Measurements from ENCODE around the gene SLC25A30.

The SLC25A30 gene

GRCh38 chr13:45417790-45418534 is at the start of gene SLC25A30:
SLC25A30 (minus strand) TSS chr13:45418373; CDS start chr13:45411425, 6,948 bp downstream.
- no peaks in the 10 kb centered on the region for H3K27me3 ChIP-seq (replicated peaks; ENCODE audit: control insufficient read depth, insufficient read depth, low read length)
- DNase-seq (ENCODE audit: low read depth), result peak; percentile 97
- H3K9ac ChIP-seq (ENCODE audit: low read length), result peak within 1 kb of the TSS; percentile 81
- H3K36me3 ChIP-seq (ENCODE audit: control insufficient read depth, insufficient read depth, low read length, severe bottlenecking), result no peaks in the 10 kb centered on the region
- peak within 1 kb of the TSS; percentile 81 for H3K4me3 ChIP-seq (ENCODE audit: low read length)
- peaks cover 28% of the 10 kb centered on the region for H3K4me1 ChIP-seq (ENCODE audit: control insufficient read depth, insufficient read depth, low read length)
- H3K9me3 ChIP-seq (ENCODE audit: control insufficient read depth, low read length), result no peaks in the 10 kb centered on the region

- Histone ChIP-seq H3K9ac (ENCODE audit: low read length) (peak overlapping the region; percentile 98), H3K36me3 (ENCODE audit: control insufficient read depth, insufficient read depth, low read length, severe bottlenecking) (no peaks in the 10 kb centered on the region), H3K9me3 (ENCODE audit: control insufficient read depth, low read length) (no peaks in the 10 kb centered on the region), H3K27me3 (replicated peaks; ENCODE audit: control insufficient read depth, insufficient read depth, low read length) (no peaks in the 10 kb centered on the region), H3K4me1 (ENCODE audit: control insufficient read depth, insufficient read depth, low read length) (peaks cover 30% of the 10 kb centered on the region), H3K4me3 (ENCODE audit: low read length) (peak overlapping the region; percentile 98)
- no peak for DNase-seq (ENCODE audit: low read depth)
Observed at GRCh38 chr13:45466359-45466758, 48.2 kb upstream of the SLC25A30 start.

GRCh38 chr13:45464687-45465453 is 46.7 kb upstream of the SLC25A30 start, which contains the start of gene COG3:
COG3 (plus strand) TSS chr13:45464939; CDS start chr13:45465037, 98 bp downstream.
- Histone ChIP-seq H3K4me3 (ENCODE audit: low read length) (peak within 1 kb of the TSS; percentile 98), H3K9me3 (ENCODE audit: control insufficient read depth, low read length) (no peaks in the 10 kb centered on the region), H3K9ac (ENCODE audit: low read length) (peak within 1 kb of the TSS; percentile 98), H3K27me3 (replicated peaks; ENCODE audit: control insufficient read depth, insufficient read depth, low read length) (no peaks in the 10 kb centered on the region), H3K36me3 (ENCODE audit: control insufficient read depth, insufficient read depth, low read length, severe bottlenecking) (no peaks in the 10 kb centered on the region), H3K4me1 (ENCODE audit: control insufficient read depth, insufficient read depth, low read length) (peaks cover 30% of the 10 kb centered on the region)
- peak; percentile 99 for DNase-seq (ENCODE audit: low read depth)

- DNase-seq (ENCODE audit: low read depth), result no peak
- Histone ChIP-seq H3K9ac (ENCODE audit: low read length) (peak overlapping the region; percentile 98), H3K27me3 (replicated peaks; ENCODE audit: control insufficient read depth, insufficient read depth, low read length) (no peaks in the 10 kb centered on the region), H3K9me3 (ENCODE audit: control insufficient read depth, low read length) (no peaks in the 10 kb centered on the region), H3K4me3 (ENCODE audit: low read length) (peak overlapping the region; percentile 98), H3K4me1 (ENCODE audit: control insufficient read depth, insufficient read depth, low read length) (peaks cover 30% of the 10 kb centered on the region), H3K36me3 (ENCODE audit: control insufficient read depth, insufficient read depth, low read length, severe bottlenecking) (no peaks in the 10 kb centered on the region)
Observed at GRCh38 chr13:45464141-45464686, 46.0 kb upstream of the SLC25A30 start.

GRCh38 chr13:45456196-45456972 is 38.2 kb upstream of the SLC25A30 start:
- H3K4me1 ChIP-seq (ENCODE audit: control insufficient read depth, insufficient read depth, low read length), result no peaks in the 10 kb centered on the region
- peak; percentile 53 for DNase-seq (ENCODE audit: low read depth)
- H3K36me3 ChIP-seq (ENCODE audit: control insufficient read depth, insufficient read depth, low read length, severe bottlenecking), result no peaks in the 10 kb centered on the region

GRCh38 chr13:45454204-45454603 is 36.0 kb upstream of the SLC25A30 start:
- no peak for DNase-seq (ENCODE audit: low read depth)
- H3K9me3 ChIP-seq (ENCODE audit: control insufficient read depth, low read length), result no peaks in the 10 kb centered on the region
- no peak overlapping the region for H3K4me3 ChIP-seq (ENCODE audit: low read length)
- no peaks in the 10 kb centered on the region for H3K4me1 ChIP-seq (ENCODE audit: control insufficient read depth, insufficient read depth, low read length)
- no peak overlapping the region for H3K9ac ChIP-seq (ENCODE audit: low read length)
- H3K27me3 ChIP-seq (replicated peaks; ENCODE audit: control insufficient read depth, insufficient read depth, low read length), result no peaks in the 10 kb centered on the region
- no peaks in the 10 kb centered on the region for H3K36me3 ChIP-seq (ENCODE audit: control insufficient read depth, insufficient read depth, low read length, severe bottlenecking)

More at GRCh38 chr13:45456196-45456972, 38.2 kb upstream of the SLC25A30 start:
- no peaks in the 10 kb centered on the region for H3K9me3 ChIP-seq (ENCODE audit: control insufficient read depth, low read length)
- H3K4me3 ChIP-seq (ENCODE audit: low read length), result no peak overlapping the region
- H3K9ac ChIP-seq (ENCODE audit: low read length), result no peak overlapping the region
- H3K27me3 ChIP-seq (replicated peaks; ENCODE audit: control insufficient read depth, insufficient read depth, low read length), result no peaks in the 10 kb centered on the region

GRCh38 chr13:45451282-45451681 is 33.1 kb upstream of the SLC25A30 start:
- DNase-seq (ENCODE audit: low read depth), result no peak
- H3K27me3 ChIP-seq (replicated peaks; ENCODE audit: control insufficient read depth, insufficient read depth, low read length), result no peaks in the 10 kb centered on the region
- no peak overlapping the region for H3K4me3 ChIP-seq (ENCODE audit: low read length)
- H3K9me3 ChIP-seq (ENCODE audit: control insufficient read depth, low read length), result no peaks in the 10 kb centered on the region
- H3K9ac ChIP-seq (ENCODE audit: low read length), result no peak overlapping the region
- H3K36me3 ChIP-seq (ENCODE audit: control insufficient read depth, insufficient read depth, low read length, severe bottlenecking), result no peaks in the 10 kb centered on the region
- H3K4me1 ChIP-seq (ENCODE audit: control insufficient read depth, insufficient read depth, low read length), result no peaks in the 10 kb centered on the region

- Histone ChIP-seq H3K4me3 (ENCODE audit: low read length) (no peak overlapping the region), H3K9ac (ENCODE audit: low read length) (no peak overlapping the region), H3K27me3 (replicated peaks; ENCODE audit: control insufficient read depth, insufficient read depth, low read length) (peaks cover 3% of the 10 kb centered on the region), H3K9me3 (ENCODE audit: control insufficient read depth, low read length) (no peaks in the 10 kb centered on the region), H3K4me1 (ENCODE audit: control insufficient read depth, insufficient read depth, low read length) (no peaks in the 10 kb centered on the region), H3K36me3 (ENCODE audit: control insufficient read depth, insufficient read depth, low read length, severe bottlenecking) (no peaks in the 10 kb centered on the region)
- DNase-seq (ENCODE audit: low read depth), result no peak
Observed at GRCh38 chr13:45448965-45449559, 30.9 kb upstream of the SLC25A30 start.

GRCh38 chr13:45447050-45447661 is 29.0 kb upstream of the SLC25A30 start:
- Histone ChIP-seq H3K36me3 (ENCODE audit: control insufficient read depth, insufficient read depth, low read length, severe bottlenecking) (no peaks in the 10 kb centered on the region), H3K9ac (ENCODE audit: low read length) (no peak overlapping the region), H3K9me3 (ENCODE audit: control insufficient read depth, low read length) (no peaks in the 10 kb centered on the region), H3K27me3 (replicated peaks; ENCODE audit: control insufficient read depth, insufficient read depth, low read length) (peaks cover 3% of the 10 kb centered on the region), H3K4me1 (ENCODE audit: control insufficient read depth, insufficient read depth, low read length) (no peaks in the 10 kb centered on the region), H3K4me3 (ENCODE audit: low read length) (no peak overlapping the region)
- DNase-seq (ENCODE audit: low read depth), result no peak

GRCh38 chr13:45446181-45446580 is 28.0 kb upstream of the SLC25A30 start:
- no peaks in the 10 kb centered on the region for H3K36me3 ChIP-seq (ENCODE audit: control insufficient read depth, insufficient read depth, low read length, severe bottlenecking)
- H3K4me3 ChIP-seq (ENCODE audit: low read length), result no peak overlapping the region
- peaks cover 3% of the 10 kb centered on the region for H3K27me3 ChIP-seq (replicated peaks; ENCODE audit: control insufficient read depth, insufficient read depth, low read length)
- H3K9ac ChIP-seq (ENCODE audit: low read length), result no peak overlapping the region
- peaks cover 6% of the 10 kb centered on the region for H3K4me1 ChIP-seq (ENCODE audit: control insufficient read depth, insufficient read depth, low read length)
- H3K9me3 ChIP-seq (ENCODE audit: control insufficient read depth, low read length), result no peaks in the 10 kb centered on the region
- DNase-seq (ENCODE audit: low read depth), result peak; percentile 23

Measured in adipocyte (in vitro differentiated cells).